Activated naive CD8-positive, alpha-beta T cell treated with anti-CD3 and anti-CD28 coated beads for 36 hours (primary cell): Measurements from ENCODE around the gene LSM14A. TPM values are rescaled to one million over a fixed set of nuclear protein-coding genes. Genes with fewer than 3 reads are reported as not detected.
A peak's percentile ranks its signal among the peaks of the same experiment; 100 is the strongest.
"Not testable (repeated sequence)": the region's sequence is repeated elsewhere in the genome, so short reads cannot be mapped to it uniquely, and the experiment has no call there.

Experiments used
- DNase-seq: peaks from one replicate; pipeline ENCODE4 v3.0.0; 2021
- H3K27ac Mint-ChIP-seq: one replicate; pipeline ENCODE4 v1.8.0; 2022; ENCODE audit warnings: mild to moderate bottlenecking, moderate library complexity, mixed read lengths
- H3K27me3 Mint-ChIP-seq: one replicate; pipeline ENCODE4 v1.8.0; 2022; ENCODE audit warnings: mild to moderate bottlenecking, mixed read lengths
- H3K36me3 Mint-ChIP-seq: one replicate; pipeline ENCODE4 v1.8.0; 2021; ENCODE audit warnings: mild to moderate bottlenecking, mixed read lengths
- H3K4me1 Mint-ChIP-seq: one replicate; pipeline ENCODE4 v1.8.0; 2021; ENCODE audit warnings: mixed read lengths
- H3K4me3 Mint-ChIP-seq: one replicate; pipeline ENCODE4 v1.8.0; 2022; ENCODE audit warnings: mild to moderate bottlenecking, moderate library complexity, mixed read lengths
- H3K9me3 Mint-ChIP-seq: one replicate; pipeline ENCODE4 v1.8.0; 2022; ENCODE audit warnings: mixed read lengths
- total RNA-seq, 2 experiments: library from RNA; stranded (reverse); gene quantifications; one replicate each; pipeline ENCODE4 v1.2.3, GENCODE V29; 2021

LSM14A gene
- total RNA-seq, 2 experiments from 2014 or later: 102 to 118 TPM

GRCh38 chr19:34193439-34193838 lies 21.1 kb downstream of the LSM14A start:
- Mint-ChIP-seq H3K36me3 (peaks cover 13% of the 10 kb centered on the region), H3K27me3 (no peaks in the 10 kb centered on the region), H3K4me3 (no peak overlapping the region), H3K27ac (no peak overlapping the region), H3K9me3 (no peaks in the 10 kb centered on the region), H3K4me1 (peaks cover 43% of the 10 kb centered on the region)
- DNase-seq: no peak

- Mint-ChIP-seq H3K27ac (no peak overlapping the region), H3K9me3 (no peaks in the 10 kb centered on the region), H3K36me3 (peaks cover 13% of the 10 kb centered on the region), H3K4me1 (peaks cover 39% of the 10 kb centered on the region), H3K27me3 (no peaks in the 10 kb centered on the region), H3K4me3 (no peak overlapping the region)
- DNase-seq: no peak
Observed at GRCh38 chr19:34193876-34194275, 21.6 kb downstream of the LSM14A start.

GRCh38 chr19:34201133-34201532 lies 28.8 kb downstream of the LSM14A start:
- H3K4me3 Mint-ChIP-seq: no peak overlapping the region
- H3K27me3 Mint-ChIP-seq: no peaks in the 10 kb centered on the region
- no peaks in the 10 kb centered on the region for H3K9me3 Mint-ChIP-seq
- H3K36me3 Mint-ChIP-seq: peaks cover 20% of the 10 kb centered on the region
- H3K27ac Mint-ChIP-seq: no peak overlapping the region
- no peaks in the 10 kb centered on the region for H3K4me1 Mint-ChIP-seq
- no peak for DNase-seq

- not testable (repeated sequence) for H3K4me1 Mint-ChIP-seq, H3K27me3 Mint-ChIP-seq, DNase-seq, H3K9me3 Mint-ChIP-seq, H3K27ac Mint-ChIP-seq, H3K4me3 Mint-ChIP-seq
- H3K36me3 Mint-ChIP-seq: peaks cover 19% of the 10 kb centered on the region
Observed at GRCh38 chr19:34205324-34205723, 33.0 kb downstream of the LSM14A start.

- peaks cover 2% of the 10 kb centered on the region for H3K4me1 Mint-ChIP-seq
- no peak for DNase-seq
- no peak overlapping the region for H3K27ac Mint-ChIP-seq
- H3K36me3 Mint-ChIP-seq: peaks cover 13% of the 10 kb centered on the region
- H3K9me3 Mint-ChIP-seq: no peaks in the 10 kb centered on the region
- no peak overlapping the region for H3K4me3 Mint-ChIP-seq
- no peaks in the 10 kb centered on the region for H3K27me3 Mint-ChIP-seq
Observed at GRCh38 chr19:34208291-34208884, 36.1 kb downstream of the LSM14A start.

- peaks cover 18% of the 10 kb centered on the region for H3K36me3 Mint-ChIP-seq
- no peak overlapping the region for H3K4me3 Mint-ChIP-seq
- H3K27me3 Mint-ChIP-seq: no peaks in the 10 kb centered on the region
- H3K27ac Mint-ChIP-seq: no peak overlapping the region
- no peaks in the 10 kb centered on the region for H3K9me3 Mint-ChIP-seq
- DNase-seq: no peak
- peaks cover 2% of the 10 kb centered on the region for H3K4me1 Mint-ChIP-seq
Observed at GRCh38 chr19:34209726-34210125, 37.4 kb downstream of the LSM14A start.

GRCh38 chr19:34213283-34213682 lies 41.0 kb downstream of the LSM14A start:
- no peak for DNase-seq
- no peak overlapping the region for H3K4me3 Mint-ChIP-seq
- no peaks in the 10 kb centered on the region for H3K27me3 Mint-ChIP-seq
- peaks cover 26% of the 10 kb centered on the region for H3K36me3 Mint-ChIP-seq
- no peak overlapping the region for H3K27ac Mint-ChIP-seq
- H3K9me3 Mint-ChIP-seq: no peaks in the 10 kb centered on the region
- peaks cover 18% of the 10 kb centered on the region for H3K4me1 Mint-ChIP-seq

- no peak overlapping the region for H3K4me3 Mint-ChIP-seq
- H3K4me1 Mint-ChIP-seq: peaks cover 23% of the 10 kb centered on the region
- no peaks in the 10 kb centered on the region for H3K27me3 Mint-ChIP-seq
- no peak for DNase-seq
- peaks cover 30% of the 10 kb centered on the region for H3K36me3 Mint-ChIP-seq
- H3K27ac Mint-ChIP-seq: no peak overlapping the region
- H3K9me3 Mint-ChIP-seq: no peaks in the 10 kb centered on the region
Observed at GRCh38 chr19:34214040-34214439, 41.7 kb downstream of the LSM14A start.

GRCh38 chr19:34215006-34215665 lies 42.8 kb downstream of the LSM14A start:
- Mint-ChIP-seq H3K27ac (no peak overlapping the region), H3K27me3 (no peaks in the 10 kb centered on the region), H3K4me3 (no peak overlapping the region), H3K36me3 (peaks cover 39% of the 10 kb centered on the region), H3K9me3 (no peaks in the 10 kb centered on the region), H3K4me1 (peaks cover 27% of the 10 kb centered on the region)
- no peak for DNase-seq

GRCh38 chr19:34215666-34216038 lies 43.3 kb downstream of the LSM14A start:
- no peak overlapping the region for H3K4me3 Mint-ChIP-seq
- peaks cover 31% of the 10 kb centered on the region for H3K4me1 Mint-ChIP-seq
- H3K9me3 Mint-ChIP-seq: no peaks in the 10 kb centered on the region
- no peaks in the 10 kb centered on the region for H3K27me3 Mint-ChIP-seq
- peaks cover 41% of the 10 kb centered on the region for H3K36me3 Mint-ChIP-seq
- DNase-seq: no peak
- no peak overlapping the region for H3K27ac Mint-ChIP-seq

GRCh38 chr19:34216745-34217219 lies 44.5 kb downstream of the LSM14A start:
- not testable (repeated sequence) for DNase-seq, H3K4me3 Mint-ChIP-seq, H3K27ac Mint-ChIP-seq, H3K9me3 Mint-ChIP-seq, H3K27me3 Mint-ChIP-seq
- Mint-ChIP-seq H3K4me1 (peaks cover 36% of the 10 kb centered on the region), H3K36me3 (peaks cover 46% of the 10 kb centered on the region)

- DNase-seq: peak; percentile 61
- Mint-ChIP-seq H3K36me3 (peaks cover 52% of the 10 kb centered on the region), H3K9me3 (no peaks in the 10 kb centered on the region), H3K27me3 (no peaks in the 10 kb centered on the region), H3K4me3 (peak overlapping the region; percentile 56), H3K4me1 (peaks cover 37% of the 10 kb centered on the region), H3K27ac (peak overlapping the region; percentile 76)
Observed at GRCh38 chr19:34217952-34218817, 45.9 kb downstream of the LSM14A start.

- no peak for DNase-seq
- H3K36me3 Mint-ChIP-seq: peaks cover 58% of the 10 kb centered on the region
- H3K27me3 Mint-ChIP-seq: no peaks in the 10 kb centered on the region
- H3K4me3 Mint-ChIP-seq: peak overlapping the region; percentile 24
- peaks cover 41% of the 10 kb centered on the region for H3K4me1 Mint-ChIP-seq
- H3K9me3 Mint-ChIP-seq: no peaks in the 10 kb centered on the region
- peak overlapping the region; percentile 76 for H3K27ac Mint-ChIP-seq
Observed at GRCh38 chr19:34218818-34219164, 46.5 kb downstream of the LSM14A start.

GRCh38 chr19:34220472-34221063 lies 48.3 kb downstream of the LSM14A start:
- Mint-ChIP-seq H3K4me3 (no peak overlapping the region), H3K4me1 (peaks cover 51% of the 10 kb centered on the region), H3K27ac (no peak overlapping the region), H3K36me3 (peaks cover 67% of the 10 kb centered on the region), H3K9me3 (no peaks in the 10 kb centered on the region), H3K27me3 (no peaks in the 10 kb centered on the region)
- DNase-seq: peak; percentile 52

GRCh38 chr19:34222386-34222785 lies 50.1 kb downstream of the LSM14A start:
- peaks cover 72% of the 10 kb centered on the region for H3K36me3 Mint-ChIP-seq
- H3K4me1 Mint-ChIP-seq: peaks cover 58% of the 10 kb centered on the region
- no peaks in the 10 kb centered on the region for H3K9me3 Mint-ChIP-seq
- no peak overlapping the region for H3K4me3 Mint-ChIP-seq
- no peak overlapping the region for H3K27ac Mint-ChIP-seq
- DNase-seq: no peak
- H3K27me3 Mint-ChIP-seq: no peaks in the 10 kb centered on the region
